ENCODE data around the gene FOXN3. TPM values are rescaled to one million over a fixed set of nuclear protein-coding genes. Genes with fewer than 3 reads are reported as not detected.

Gene FOXN3
- total RNA-seq, 1 donor = 105 TPM

DNA sequence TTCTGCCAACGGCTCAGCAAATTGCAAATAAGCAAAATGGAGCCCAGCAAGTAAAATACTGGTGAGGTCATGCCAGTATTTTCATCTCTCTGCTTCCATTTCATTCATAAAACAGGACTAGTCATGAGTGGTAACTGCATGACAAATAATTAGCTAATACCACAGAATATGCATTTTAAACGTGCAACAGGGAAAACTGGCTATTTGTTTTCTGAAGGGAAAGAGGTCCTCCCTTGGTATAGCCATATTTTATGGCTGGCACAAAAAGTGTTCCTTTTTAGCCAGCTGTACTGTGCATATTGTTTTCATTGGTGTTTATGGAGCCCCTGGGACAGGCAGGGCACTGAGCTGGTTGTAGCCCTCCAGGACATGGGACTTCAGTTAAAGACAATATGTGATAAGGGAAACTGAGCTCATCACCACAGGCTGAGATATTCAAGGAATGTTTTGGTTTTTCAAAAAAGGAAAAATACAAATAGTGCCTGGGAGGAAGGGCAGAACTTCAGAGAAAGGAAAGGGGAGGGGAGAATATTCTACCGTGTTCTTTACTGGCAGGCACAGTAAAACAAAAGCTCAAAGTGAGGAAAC lies 26.1 kb upstream of the FOXN3 start:
- Histone ChIP-seq H3K9me3 (ENCODE audit: low read depth, low read length) (no peaks in the 10 kb centered on the region), H3K27me3 (ENCODE audit: insufficient read depth, low read length) (no peaks in the 10 kb centered on the region), H3K4me3 (ENCODE audit: low read length) (no peak overlapping the region), H3K4me1 (ENCODE audit: insufficient read depth, low read length) (peaks cover 61% of the 10 kb centered on the region)

GRCh38 chr14:89442280-89442679 lies 25.2 kb upstream of the FOXN3 start:
- peaks cover 53% of the 10 kb centered on the region for H3K4me1 ChIP-seq (ENCODE audit: insufficient read depth, low read length)
- H3K27me3 ChIP-seq (ENCODE audit: insufficient read depth, low read length) = no peaks in the 10 kb centered on the region
- no peak overlapping the region for H3K4me3 ChIP-seq (ENCODE audit: low read length)
- no peaks in the 10 kb centered on the region for H3K9me3 ChIP-seq (ENCODE audit: low read depth, low read length)

DNA sequence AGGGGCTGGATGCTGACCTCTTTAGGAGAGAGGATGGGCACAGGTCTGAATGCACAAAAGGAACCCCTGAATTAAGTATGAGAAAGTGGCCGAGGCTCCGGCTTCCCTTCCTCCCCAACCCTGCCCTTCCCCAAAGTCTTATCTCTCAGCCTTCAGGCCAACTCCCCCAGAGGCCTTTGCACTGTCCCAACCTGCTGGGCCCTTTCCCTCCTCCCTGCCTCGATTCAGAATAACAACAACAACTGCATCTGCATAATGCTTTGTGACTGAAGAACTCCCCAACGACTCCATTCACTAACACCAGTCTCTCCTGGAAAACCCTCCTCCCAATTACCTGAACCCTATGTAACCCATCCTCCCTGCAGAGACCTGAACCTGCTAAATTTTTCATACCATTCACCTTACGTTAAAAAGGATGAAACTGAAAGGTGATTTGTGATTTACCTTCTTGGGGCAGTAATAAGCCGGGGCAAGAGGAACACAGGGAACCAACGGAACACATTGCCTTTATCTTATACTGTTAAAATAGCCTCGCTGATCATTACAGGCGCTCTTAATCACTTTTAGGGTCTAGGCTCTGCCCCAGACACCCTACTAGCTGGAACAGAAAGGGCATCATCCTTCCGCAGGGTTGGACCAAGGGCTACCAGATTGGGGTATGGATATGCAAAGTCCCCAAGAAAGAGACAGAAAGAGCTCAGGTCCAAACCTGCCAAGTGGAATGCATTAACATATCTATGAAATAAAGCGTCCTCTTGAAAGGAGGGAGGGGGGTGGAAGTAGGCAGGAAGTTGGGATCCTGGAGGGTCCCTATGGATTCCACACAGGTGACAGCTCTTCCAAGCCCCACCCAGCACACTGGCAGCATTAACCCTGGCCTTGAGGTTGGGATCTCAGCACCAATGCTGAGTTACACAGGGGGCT lies 24.2 kb upstream of the FOXN3 start:
- Histone ChIP-seq H3K4me3 (ENCODE audit: low read length) (no peak overlapping the region), H3K9me3 (ENCODE audit: low read depth, low read length) (no peaks in the 10 kb centered on the region), H3K4me1 (ENCODE audit: insufficient read depth, low read length) (peaks cover 45% of the 10 kb centered on the region), H3K27me3 (ENCODE audit: insufficient read depth, low read length) (no peaks in the 10 kb centered on the region)

- Histone ChIP-seq H3K9me3 (ENCODE audit: low read depth, low read length) (no peaks in the 10 kb centered on the region), H3K4me1 (ENCODE audit: insufficient read depth, low read length) (peaks cover 32% of the 10 kb centered on the region), H3K4me3 (ENCODE audit: low read length) (no peak overlapping the region), H3K27me3 (ENCODE audit: insufficient read depth, low read length) (no peaks in the 10 kb centered on the region)
Observed at GRCh38 chr14:89435892-89436656, 19.0 kb upstream of the FOXN3 start.

GRCh38 chr14:89435492-89435891 lies 18.5 kb upstream of the FOXN3 start:
- Histone ChIP-seq H3K4me1 (ENCODE audit: insufficient read depth, low read length) (peaks cover 37% of the 10 kb centered on the region), H3K27me3 (ENCODE audit: insufficient read depth, low read length) (no peaks in the 10 kb centered on the region), H3K9me3 (ENCODE audit: low read depth, low read length) (no peaks in the 10 kb centered on the region), H3K4me3 (ENCODE audit: low read length) (no peak overlapping the region)

DNA sequence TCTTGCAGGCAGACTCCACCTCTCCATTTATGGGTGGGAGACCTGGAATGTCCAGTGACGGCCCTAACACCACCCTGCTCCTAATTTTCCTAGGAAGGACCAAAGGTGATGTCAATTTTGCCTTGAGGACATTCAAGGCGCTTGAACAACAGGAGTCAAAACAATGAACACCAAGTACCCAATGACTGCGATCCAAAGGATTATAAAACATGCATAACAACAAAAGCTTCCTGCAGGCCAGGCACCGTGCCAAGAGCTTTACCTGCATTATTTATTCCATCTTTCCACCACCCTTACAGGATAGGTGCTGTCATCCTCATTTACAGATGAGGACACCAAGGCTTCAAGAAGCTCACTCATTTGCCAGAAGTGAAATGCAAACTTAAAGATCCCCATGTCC lies 15.2 kb upstream of the FOXN3 start:
- H3K9me3 ChIP-seq (ENCODE audit: low read depth, low read length) = no peaks in the 10 kb centered on the region
- no peak overlapping the region for H3K4me3 ChIP-seq (ENCODE audit: low read length)
- H3K4me1 ChIP-seq (ENCODE audit: insufficient read depth, low read length) = peaks cover 66% of the 10 kb centered on the region
- H3K27me3 ChIP-seq (ENCODE audit: insufficient read depth, low read length) = no peaks in the 10 kb centered on the region

GRCh38 chr14:89430391-89431236 lies 13.6 kb upstream of the FOXN3 start:
- H3K9me3 ChIP-seq (ENCODE audit: low read depth, low read length) = no peaks in the 10 kb centered on the region
- H3K27me3 ChIP-seq (ENCODE audit: insufficient read depth, low read length) = no peaks in the 10 kb centered on the region
- H3K4me1 ChIP-seq (ENCODE audit: insufficient read depth, low read length) = peaks cover 75% of the 10 kb centered on the region
- peak overlapping the region; percentile 31 for H3K4me3 ChIP-seq (ENCODE audit: low read length)

DNA sequence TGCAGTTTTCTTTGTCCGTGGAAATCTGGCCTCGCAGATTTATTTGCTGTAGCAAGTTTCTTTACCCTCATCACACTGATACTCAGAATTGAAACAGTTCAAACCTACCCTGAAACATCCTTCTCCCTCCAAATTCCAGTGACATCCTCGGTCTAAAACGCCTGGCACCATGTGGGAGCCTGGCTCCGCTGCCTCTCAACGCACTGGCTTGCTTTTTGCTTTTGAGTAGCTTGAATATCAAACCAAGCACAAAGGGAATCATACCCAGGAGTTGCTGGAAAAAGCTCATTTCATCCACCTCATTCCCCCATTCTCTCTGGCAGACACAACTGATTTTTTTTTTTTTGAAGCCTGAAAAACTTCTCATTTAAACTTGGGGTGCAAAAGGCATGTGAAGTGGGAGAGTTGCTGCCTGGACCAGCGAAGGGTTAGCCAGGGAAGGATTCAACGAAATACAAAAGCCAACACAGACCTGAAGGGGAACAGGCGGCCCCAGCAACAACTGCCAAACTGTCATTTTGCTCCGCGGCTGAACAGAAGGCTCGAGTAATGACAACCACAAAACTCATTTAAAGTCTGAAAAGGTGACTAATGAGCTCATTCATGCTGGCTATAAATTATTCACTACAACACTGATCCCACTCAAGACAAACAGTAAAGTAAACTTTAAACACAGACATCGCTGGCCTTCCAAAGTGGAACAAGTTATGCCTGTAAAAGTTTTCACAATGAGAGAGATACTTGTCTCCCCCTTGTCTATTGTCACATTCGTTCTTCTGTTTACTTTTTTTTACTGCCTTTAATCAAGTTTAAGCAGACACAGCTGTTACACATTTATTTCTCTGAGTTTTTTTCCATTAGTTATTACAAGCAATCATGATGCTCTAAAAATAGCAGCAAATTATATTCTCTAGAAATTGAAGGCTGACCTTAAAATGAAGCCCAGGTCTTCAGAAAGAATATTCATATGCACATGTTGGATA lies 12.5 kb upstream of the FOXN3 start:
- H3K4me3 ChIP-seq (ENCODE audit: low read length) = peak overlapping the region; percentile 31
- peaks cover 70% of the 10 kb centered on the region for H3K4me1 ChIP-seq (ENCODE audit: insufficient read depth, low read length)
- no peaks in the 10 kb centered on the region for H3K27me3 ChIP-seq (ENCODE audit: insufficient read depth, low read length)
- H3K9me3 ChIP-seq (ENCODE audit: low read depth, low read length) = no peaks in the 10 kb centered on the region

DNA sequence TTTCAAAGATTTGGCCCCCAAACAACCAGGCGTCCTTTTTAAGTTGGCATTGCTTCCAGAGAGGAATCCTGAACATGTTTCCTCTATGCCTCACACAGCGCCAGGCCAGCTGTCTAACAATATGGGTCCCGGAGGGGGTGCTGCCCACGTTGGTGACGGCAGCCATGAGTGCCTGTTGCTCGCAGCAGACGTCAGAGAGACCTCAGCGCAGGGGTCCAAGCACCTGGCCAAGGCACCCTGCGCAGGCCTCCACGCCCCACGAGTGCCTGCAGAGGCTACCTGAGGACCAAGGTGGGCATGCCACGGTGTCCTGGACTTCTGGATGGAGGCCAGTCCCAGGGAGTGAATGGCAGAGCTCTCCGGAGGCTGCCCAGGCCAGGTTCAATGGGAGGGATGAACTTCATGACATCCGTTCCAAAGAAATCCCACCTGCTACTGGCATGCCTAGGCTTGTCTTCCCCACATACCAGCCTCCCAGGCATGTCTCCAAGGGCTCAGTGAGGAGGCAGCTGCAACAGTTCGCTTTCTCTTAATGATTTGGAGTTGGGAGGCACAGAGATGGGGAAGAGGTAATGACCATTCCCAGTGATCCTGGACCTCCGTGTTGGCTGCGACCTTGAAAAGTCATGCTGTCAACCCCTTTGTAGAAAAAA lies 11.6 kb upstream of the FOXN3 start:
- H3K4me1 ChIP-seq (ENCODE audit: insufficient read depth, low read length) = peaks cover 74% of the 10 kb centered on the region
- H3K27me3 ChIP-seq (ENCODE audit: insufficient read depth, low read length) = no peaks in the 10 kb centered on the region
- H3K4me3 ChIP-seq (ENCODE audit: low read length) = no peak overlapping the region
- no peaks in the 10 kb centered on the region for H3K9me3 ChIP-seq (ENCODE audit: low read depth, low read length)

DNA sequence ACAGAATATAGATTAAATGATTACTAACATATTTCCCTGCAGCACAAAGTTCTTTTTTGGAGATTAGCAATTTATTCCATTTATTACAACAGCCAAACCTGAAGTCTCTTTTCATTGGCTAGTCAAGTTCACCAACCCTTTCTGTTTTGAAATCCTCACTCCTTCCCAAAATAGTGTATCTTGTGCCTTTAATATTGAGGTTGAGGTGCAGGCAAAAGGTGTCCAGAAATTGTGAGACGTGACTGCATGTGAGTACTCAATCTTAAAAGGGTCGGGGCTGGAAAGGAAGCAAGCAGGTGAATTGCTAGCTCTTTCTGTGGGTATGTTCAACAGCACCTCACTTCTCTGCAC lies 11.1 kb upstream of the FOXN3 start:
- H3K9me3 ChIP-seq (ENCODE audit: low read depth, low read length) = no peaks in the 10 kb centered on the region
- peaks cover 74% of the 10 kb centered on the region for H3K4me1 ChIP-seq (ENCODE audit: insufficient read depth, low read length)

DNA sequence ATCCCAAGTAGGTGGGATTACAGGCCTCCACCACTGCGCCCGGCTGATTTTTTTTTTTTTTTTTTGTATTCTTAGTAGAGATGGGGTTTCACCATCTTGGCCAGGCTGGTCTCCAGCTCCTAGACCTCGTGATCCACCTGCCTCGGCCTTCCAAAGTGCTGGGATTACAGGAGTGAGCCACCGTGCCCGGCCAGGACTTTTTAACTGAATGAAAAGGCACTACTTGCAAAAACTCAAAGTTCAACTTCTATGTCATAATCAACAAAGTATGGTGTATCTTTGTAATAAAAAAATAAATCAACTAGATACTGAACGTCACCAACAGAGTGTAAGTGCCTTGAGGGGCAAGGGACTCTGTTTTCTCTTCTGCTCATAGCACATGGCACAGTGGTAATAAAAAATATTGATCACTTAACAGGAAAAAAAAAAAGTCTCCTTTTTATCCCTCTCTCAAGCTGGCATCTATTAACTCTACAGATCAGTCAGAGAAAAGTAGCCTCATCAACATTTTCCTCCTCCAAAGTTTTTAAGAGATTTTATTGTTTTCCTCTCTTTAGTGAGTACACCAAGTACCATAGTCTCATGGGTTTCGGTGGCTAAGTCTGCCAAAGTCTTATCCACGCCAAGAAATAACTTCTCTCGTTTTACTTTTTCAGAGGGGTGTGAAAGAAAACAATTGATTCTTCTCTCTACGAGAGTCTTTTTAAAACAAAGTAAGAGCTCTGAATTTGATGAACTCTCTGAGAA lies 10.6 kb upstream of the FOXN3 start:
- Histone ChIP-seq H3K4me1 (ENCODE audit: insufficient read depth, low read length) (peaks cover 72% of the 10 kb centered on the region), H3K9me3 (ENCODE audit: low read depth, low read length) (no peaks in the 10 kb centered on the region), H3K4me3 (ENCODE audit: low read length) (no peak overlapping the region), H3K27me3 (ENCODE audit: insufficient read depth, low read length) (no peaks in the 10 kb centered on the region)

More for the DNA sequence above, 11.1 kb upstream of the FOXN3 start:
- Histone ChIP-seq H3K27me3 (ENCODE audit: insufficient read depth, low read length) (no peaks in the 10 kb centered on the region), H3K4me3 (ENCODE audit: low read length) (no peak overlapping the region)

GRCh38 chr14:89425931-89426330 lies 8.9 kb upstream of the FOXN3 start:
- Histone ChIP-seq H3K27me3 (ENCODE audit: insufficient read depth, low read length) (no peaks in the 10 kb centered on the region), H3K4me1 (ENCODE audit: insufficient read depth, low read length) (peaks cover 55% of the 10 kb centered on the region)

DNA sequence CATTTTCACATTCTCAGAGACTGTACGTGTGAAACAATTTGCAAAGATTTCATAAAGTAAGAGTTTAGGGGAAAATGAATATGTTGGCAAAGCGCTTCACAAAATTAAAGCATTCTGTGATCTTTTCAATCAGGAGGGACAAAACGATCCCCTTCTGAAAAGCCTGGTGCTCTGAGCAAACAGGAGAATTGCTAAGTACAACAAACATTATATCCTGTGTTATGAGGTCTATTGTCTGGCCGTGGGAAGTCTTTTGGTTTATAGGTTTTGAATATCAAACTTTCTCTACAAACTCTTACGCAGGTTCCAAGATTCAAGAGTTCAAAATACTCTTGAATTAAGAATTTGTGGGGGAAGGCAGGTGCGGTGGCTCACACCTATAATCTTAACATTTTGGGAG lies 7.2 kb upstream of the FOXN3 start:
- no peaks in the 10 kb centered on the region for H3K9me3 ChIP-seq (ENCODE audit: low read depth, low read length)
- H3K4me1 ChIP-seq (ENCODE audit: insufficient read depth, low read length) = peaks cover 52% of the 10 kb centered on the region
- no peak overlapping the region for H3K4me3 ChIP-seq (ENCODE audit: low read length)
- H3K27me3 ChIP-seq (ENCODE audit: insufficient read depth, low read length) = no peaks in the 10 kb centered on the region

More at GRCh38 chr14:89425931-89426330, 8.9 kb upstream of the FOXN3 start:
- no peaks in the 10 kb centered on the region for H3K9me3 ChIP-seq (ENCODE audit: low read depth, low read length)
- no peak overlapping the region for H3K4me3 ChIP-seq (ENCODE audit: low read length)

All from mononuclear cell (primary cell).